Endothelial cell of umbilical vein (primary cell): ENCODE data around the gene PLXNB2. TPM values are rescaled to one million over a fixed set of nuclear protein-coding genes. Genes with fewer than 3 reads are reported as not detected.

Experiments used
- BruUV-seq: library from RNA; stranded (reverse); fragments of 400-500 nt; replicated peaks from 2 replicates; lab custom pipeline; 2021; lab: Mats Ljungman, UMichigan
- CTCF ChIA-PET: fragments of 300-600, 350-600 bp; sonication (Branson Sonifier 250); formaldehyde crosslinking; loops from one replicate; lab custom pipeline; 2021; ENCODE audit warnings: antibody characterized with exemption, inconsistent platforms; lab: Charles Lee
- POLR2A ChIA-PET: fragments of 300-600, 350-600 bp; sonication (Branson Sonifier 250); formaldehyde crosslinking; loops from one replicate; lab custom pipeline; 2021; ENCODE audit warnings: antibody characterized with exemption, inconsistent platforms; lab: Charles Lee
- DNase-seq: peaks from one replicate; pipeline ENCODE4 v3.0.0-alpha.2; 2011; ENCODE audit warnings: low read depth, low spot score
- FAIRE-seq: peaks from 2 replicates; lab custom pipeline; 2011; peaks lifted over from hg19 to GRCh38; lab: Jason Lieb, UNC
- H2AFZ ChIP-seq: 2 replicates; pipeline ENCODE4 v1.6.0; 2012; ENCODE audit warnings: low read depth, low read length, control low read depth, inconsistent platforms
- H3K27ac ChIP-seq: 2 replicates; pipeline ENCODE4 v1.5.1; 2011; ENCODE audit warnings: low read depth, mild to moderate bottlenecking, control low read depth, low read length, moderate library complexity; ENCODE audit not compliant: insufficient read depth
- H3K27me3 ChIP-seq, 2 experiments: 2 replicates each; pipeline versions ENCODE4 v1.6.0 to v1.6.1; 2011; ENCODE audit warnings: low read length in 2 of 2, mixed read lengths in 1 of 2; ENCODE audit not compliant: control insufficient read depth in 2 of 2, insufficient read depth in 2 of 2
- H3K36me3 ChIP-seq, 2 experiments: 2 replicates in 1 of 2; 3 replicates in 1 of 2; pipeline ENCODE4 v1.5.1; 2011; ENCODE audit warnings: low read length in 2 of 2, mild to moderate bottlenecking in 1 of 2, moderate library complexity in 1 of 2; ENCODE audit not compliant: control insufficient read depth in 2 of 2, insufficient read depth in 2 of 2; ENCODE audit errors: extremely low read depth in 1 of 2
- H3K4me1 ChIP-seq: 3 replicates; pipeline ENCODE4 v1.5.1; 2011; ENCODE audit warnings: mild to moderate bottlenecking, low read length; ENCODE audit not compliant: control insufficient read depth, insufficient read depth; ENCODE audit errors: extremely low read depth
- H3K4me2 ChIP-seq: 2 replicates; pipeline ENCODE4 v1.6.1; 2011; ENCODE audit warnings: low read length, control low read depth, mixed read lengths; ENCODE audit not compliant: insufficient read depth
- H3K4me3 ChIP-seq, 3 experiments: fragments of 200-600 bp in 1 of 3; sonication (generic), shearing (Covaris generic) in 1 of 3; replicated peaks in 1 of 3; 2 replicates each; pipeline ENCODE4 v1.5.1; 2011 to 2016; ENCODE audit warnings: control low read depth in 3 of 3, low read length in 3 of 3, mild to moderate bottlenecking in 2 of 3, inconsistent platforms in 1 of 3, low read depth in 1 of 3, moderate library complexity in 1 of 3; ENCODE audit not compliant: insufficient read depth in 1 of 3
- H3K79me2 ChIP-seq: 2 replicates; pipeline ENCODE4 v1.6.0; 2012; ENCODE audit warnings: low read length, inconsistent platforms; ENCODE audit not compliant: control insufficient read depth, insufficient read depth
- H3K9ac ChIP-seq: replicated peaks from 2 replicates; pipeline ENCODE3; 2011; ENCODE audit warnings: low read length, control low read depth; ENCODE audit not compliant: insufficient read depth; ENCODE audit errors: extremely low read depth
- H3K9me1 ChIP-seq: replicated peaks from 3 replicates; pipeline ENCODE4 v1.6.0; 2011; ENCODE audit warnings: mild to moderate bottlenecking, low read length; ENCODE audit not compliant: control insufficient read depth, insufficient read depth; ENCODE audit errors: extremely low read depth
- H3K9me3 ChIP-seq: replicated peaks from 2 replicates; pipeline ENCODE4 v1.5.1; 2012; ENCODE audit warnings: low read length, inconsistent platforms; ENCODE audit not compliant: control insufficient read depth, insufficient read depth
- H4K20me1 ChIP-seq: replicated peaks from 2 replicates; pipeline ENCODE3; 2011; ENCODE audit warnings: mild to moderate bottlenecking, low read length; ENCODE audit not compliant: control insufficient read depth, insufficient read depth; ENCODE audit errors: extremely low read depth
- CTCF ChIP-seq, 2 donors: IDR thresholded peaks; 1 replicate in 1 of 2; 2 replicates in 1 of 2; pipeline ENCODE4 v1.5.1; 2011; ENCODE audit warnings: low read length in 2 of 2, mild to moderate bottlenecking in 2 of 2, moderate library complexity in 2 of 2, control low read depth in 1 of 2, inconsistent platforms in 1 of 2, low read depth in 1 of 2; ENCODE audit not compliant: insufficient read depth in 1 of 2; ENCODE audit errors: extremely low read depth in 1 of 2
- EZH2 ChIP-seq: IDR thresholded peaks from 2 replicates; pipeline ENCODE4 v1.6.1; 2012; ENCODE audit warnings: borderline replicate concordance, low read depth, mild to moderate bottlenecking, moderate library complexity, low read length, inconsistent platforms; ENCODE audit not compliant: severe bottlenecking
- FOS ChIP-seq: IDR thresholded peaks from 2 replicates; pipeline ENCODE4 v1.6.1; 2011; ENCODE audit warnings: mild to moderate bottlenecking, low read length, moderate library complexity, borderline replicate concordance; ENCODE audit not compliant: insufficient read depth
- GATA2 ChIP-seq: IDR thresholded peaks from 2 replicates; pipeline ENCODE4 v1.7.0; 2011; ENCODE audit warnings: low read depth, mild to moderate bottlenecking, moderate library complexity, mixed read lengths, low read length; ENCODE audit not compliant: insufficient read length, insufficient read depth
- JUN ChIP-seq: IDR thresholded peaks from 2 replicates; pipeline ENCODE4 v1.6.1; 2011; ENCODE audit warnings: borderline replicate concordance, low read depth; ENCODE audit not compliant: insufficient read length, insufficient read depth
- MAX ChIP-seq: IDR thresholded peaks from 2 replicates; pipeline ENCODE4 v1.6.1; 2011; ENCODE audit not compliant: insufficient read depth, insufficient read length
- MYC ChIP-seq: IDR thresholded peaks from one replicate; pipeline ENCODE4 v1.6.1; 2011; ENCODE audit warnings: mild to moderate bottlenecking, low read depth, low read length
- POLR2A ChIP-seq: IDR thresholded peaks from 2 replicates; pipeline ENCODE4 v1.6.1; 2012; ENCODE audit warnings: low read depth, mild to moderate bottlenecking, control low read depth, low read length
- POLR2AphosphoS5 ChIP-seq: IDR thresholded peaks from 2 replicates; pipeline ENCODE4 v1.6.1; 2012; ENCODE audit warnings: low read depth, mild to moderate bottlenecking, control low read depth, low read length, moderate library complexity; ENCODE audit not compliant: insufficient read depth
- dilution Hi-C: fragments of 300-500 bp; cut with MboI; formaldehyde crosslinking; loops from one replicate; pipeline ENCODE4 v1.15.0; 2019; ENCODE audit warnings: low sequenced_read_pairs; ENCODE audit not compliant: extremely low pct_ligation_motif_present
- intact Hi-C: fragments of 100-400 bp; cut with micrococcal nuclease; formaldehyde crosslinking; loops from one replicate; pipeline ENCODE4 v1.10.0; 2022
- polyA plus RNA-seq, 4 experiments: library from polyadenylated mRNA; depleted of rRNA in 3 of 4; stranded (reverse) in 3 of 4; unstranded in 1 of 4; fragments of >200 nt; gene quantifications; 2 replicates each; pipeline versions ENCODE4 v1.2.1 to v1.2.3, GENCODE V29; 2011 to 2012; ENCODE audit warnings: missing spikeins in 1 of 4
- total RNA-seq: library from RNA; stranded (reverse); gene quantifications from 2 replicates; pipeline ENCODE4 v1.2.3, GENCODE V29; 2021

The PLXNB2 gene
- total and polyA plus RNA-seq, 2 donors (not counting 3 experiments of a cell fraction or from before 2014, with no cell fraction given), result 82.3 to 139 TPM

- Histone ChIP-seq H3K4me1 (peaks cover 4% of the 10 kb centered on the region), H3K9me3 (no peaks in the 10 kb centered on the region), H3K9me1 (no peaks in the 10 kb centered on the region), H3K36me3 (peaks cover 0 to 14% of the 10 kb centered on the region in 2 experiments), H4K20me1 (no peaks in the 10 kb centered on the region), H3K9ac (no peak overlapping the region), H3K4me2 (no peak overlapping the region), H3K4me3 (no peak overlapping the region), H3K27ac (no peak overlapping the region), H3K79me2 (peaks cover 36% of the 10 kb centered on the region), H3K27me3 (no peaks in the 10 kb centered on the region), H2AFZ (no peak overlapping the region)
- dilution Hi-C loops (no loop called here), intact Hi-C loops (no loop called here)
- CTCF ChIA-PET, result interaction anchor here (0.5 to 1.6 kb wide), 10 partner anchors 9 to 469 kb away, joined by 3 to 10 read pairs (median 4); partner anchors contain the start of gene SCO2
- TF ChIP-seq CTCF (IDR thresholded peaks at IDR 0.05; ENCODE audit: extremely low read depth in 1 of 2, insufficient read depth in 1 of 2, low read depth in 1 of 2, low read length in 2 of 2) (peak; percentile 45 to 53), MYC (no peak)
- no TSS peak for BruUV-seq
- no peak for DNase-seq
- FAIRE-seq, result peak; percentile 82
- POLR2A ChIA-PET, result no interaction called here
Observed at GRCh38 chr22:50236731-50237409, 70.6 kb downstream of the PLXNB2 start.

- DNase-seq, result no peak
- no TSS peak for BruUV-seq
- H3K27ac ChIP-seq, result no peak overlapping the region
- POLR2A ChIA-PET, result no interaction called here
- peaks cover 0 to 14% of the 10 kb centered on the region in 2 experiments for H3K36me3 ChIP-seq
- no peaks in the 10 kb centered on the region for H4K20me1 ChIP-seq
- TF ChIP-seq CTCF (IDR thresholded peaks at IDR 0.05; ENCODE audit: extremely low read depth in 1 of 2, insufficient read depth in 1 of 2, low read depth in 1 of 2, low read length in 2 of 2) (no peak), POLR2A (no peak), EZH2 (no peak), MAX (no peak), JUN (no peak), GATA2 (no peak), POLR2AphosphoS5 (no peak), FOS (no peak), MYC (no peak)
- dilution Hi-C loops (no loop called here), intact Hi-C loops (no loop called here)
- H3K4me3 ChIP-seq, result no peak overlapping the region
- H3K9me1 ChIP-seq, result no peaks in the 10 kb centered on the region
- no peak for FAIRE-seq
- H2AFZ ChIP-seq, result no peak overlapping the region
- no peak overlapping the region for H3K4me2 ChIP-seq
- peaks cover 20% of the 10 kb centered on the region for H3K79me2 ChIP-seq
- no peaks in the 10 kb centered on the region for H3K27me3 ChIP-seq
- CTCF ChIA-PET, result interaction anchor here (1.2 to 2.8 kb wide), 2 partner anchors 8 to 24 kb away, joined by 4 to 11 read pairs; no protein-coding TSS in a partner anchor
- H3K9me3 ChIP-seq, result no peaks in the 10 kb centered on the region
- H3K4me1 ChIP-seq, result no peaks in the 10 kb centered on the region
- H3K9ac ChIP-seq, result no peak overlapping the region
Observed at GRCh38 chr22:50233223-50233622, 74.2 kb downstream of the PLXNB2 start.
